C4-2B (cell line): ENCODE results near the gene ADIPOR1.

Source experiments
- ZFX ChIP-seq: fragments of 450-650 bp; IDR thresholded peaks from 2 replicates; pipeline ENCODE4 v1.6.1; 2017
- TF ChIP-seq, protein P1 (sequence below): fragments of 450-650 bp; conservative IDR thresholded peaks from 2 replicates; pipeline ENCODE4 v1.5.1; 2017; ENCODE audit warnings: mild to moderate bottlenecking

DNA sequence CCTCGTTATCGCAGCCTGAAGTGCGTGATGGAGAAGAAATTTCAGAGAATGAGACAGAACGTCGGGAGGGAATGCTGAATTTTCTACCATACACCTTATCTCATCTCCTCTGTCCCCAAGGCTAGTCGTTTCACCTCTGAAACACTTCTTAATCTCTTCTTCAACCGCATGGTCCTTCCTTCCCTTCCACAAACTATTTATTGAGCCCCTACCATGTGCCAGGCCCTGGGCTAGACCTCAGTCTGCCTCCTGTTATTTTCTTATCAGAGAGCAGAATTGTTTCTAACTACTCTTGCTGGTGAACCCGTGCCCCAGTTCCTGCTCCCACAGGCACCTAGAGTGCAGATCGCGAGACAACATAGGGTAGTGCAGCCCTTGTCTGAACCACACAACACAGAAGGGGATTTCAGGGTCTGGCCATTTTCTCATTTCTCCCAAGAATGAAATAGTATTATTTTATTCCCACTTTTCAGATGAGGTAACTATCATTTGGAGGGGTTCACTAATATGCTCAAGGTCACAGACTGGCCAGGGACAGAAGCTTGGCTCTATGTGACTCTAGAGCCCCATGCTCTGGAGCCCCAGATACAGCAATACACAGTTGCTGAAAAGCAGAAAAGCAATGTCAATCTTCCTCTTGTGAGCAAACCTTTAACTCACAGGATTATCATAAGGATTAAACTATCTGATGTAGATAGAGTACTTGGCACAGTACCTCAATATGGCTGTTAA is 598 bp upstream of the ADIPOR1 start:
- TF ChIP-seq, protein P1, sequence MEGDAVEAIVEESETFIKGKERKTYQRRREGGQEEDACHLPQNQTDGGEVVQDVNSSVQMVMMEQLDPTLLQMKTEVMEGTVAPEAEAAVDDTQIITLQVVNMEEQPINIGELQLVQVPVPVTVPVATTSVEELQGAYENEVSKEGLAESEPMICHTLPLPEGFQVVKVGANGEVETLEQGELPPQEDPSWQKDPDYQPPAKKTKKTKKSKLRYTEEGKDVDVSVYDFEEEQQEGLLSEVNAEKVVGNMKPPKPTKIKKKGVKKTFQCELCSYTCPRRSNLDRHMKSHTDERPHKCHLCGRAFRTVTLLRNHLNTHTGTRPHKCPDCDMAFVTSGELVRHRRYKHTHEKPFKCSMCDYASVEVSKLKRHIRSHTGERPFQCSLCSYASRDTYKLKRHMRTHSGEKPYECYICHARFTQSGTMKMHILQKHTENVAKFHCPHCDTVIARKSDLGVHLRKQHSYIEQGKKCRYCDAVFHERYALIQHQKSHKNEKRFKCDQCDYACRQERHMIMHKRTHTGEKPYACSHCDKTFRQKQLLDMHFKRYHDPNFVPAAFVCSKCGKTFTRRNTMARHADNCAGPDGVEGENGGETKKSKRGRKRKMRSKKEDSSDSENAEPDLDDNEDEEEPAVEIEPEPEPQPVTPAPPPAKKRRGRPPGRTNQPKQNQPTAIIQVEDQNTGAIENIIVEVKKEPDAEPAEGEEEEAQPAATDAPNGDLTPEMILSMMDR = no peak
- no peak for TF ChIP-seq ZFX
